HG03139 (cell line): ENCODE data around the gene CYP19A1.

Experiments used
- ATAC-seq: cut with Tn5 transposase; IDR thresholded peaks from one replicate; pipeline ENCODE4 v1.9.1; 2021; ENCODE audit not compliant: unreplicated experiment

The CYP19A1 gene

GRCh38 chr15:51363383-51363782 lies 25.0 kb upstream of the CYP19A1 start:
- ATAC-seq, result no peak

- no peak for ATAC-seq
Measured at GRCh38 chr15:51359981-51360380, 21.6 kb upstream of the CYP19A1 start.

GRCh38 chr15:51356983-51357382 lies 18.6 kb upstream of the CYP19A1 start:
- ATAC-seq, result no peak

- no peak for ATAC-seq
Measured at GRCh38 chr15:51356147-51356546, 17.8 kb upstream of the CYP19A1 start.

- no peak for ATAC-seq
Measured at GRCh38 chr15:51355096-51355495, 16.7 kb upstream of the CYP19A1 start.

- ATAC-seq, result no peak
Measured at GRCh38 chr15:51353976-51354375, 15.6 kb upstream of the CYP19A1 start.

- ATAC-seq, result no peak
Measured at GRCh38 chr15:51350723-51351122, 12.3 kb upstream of the CYP19A1 start.

- ATAC-seq, result no peak
Measured at GRCh38 chr15:51349156-51349844, 10.9 kb upstream of the CYP19A1 start.

- ATAC-seq, result peak; percentile 81
Measured at GRCh38 chr15:51348688-51349087, 10.3 kb upstream of the CYP19A1 start.

GRCh38 chr15:51346136-51346535 lies 7.7 kb upstream of the CYP19A1 start:
- no peak for ATAC-seq

- ATAC-seq, result no peak
Measured at GRCh38 chr15:51343466-51343865, 5.1 kb upstream of the CYP19A1 start.

- no peak for ATAC-seq
Measured at GRCh38 chr15:51342227-51342999, 4.0 kb upstream of the CYP19A1 start.

- no peak for ATAC-seq
Measured at GRCh38 chr15:51341366-51342226, 3.2 kb upstream of the CYP19A1 start, which contains the start of gene GLDN. Gene GLDN (plus strand): TSS chr15:51341655. CDS start chr15:51341685, 30 bp downstream.

- ATAC-seq, result no peak
Measured at GRCh38 chr15:51335538-51336410, 2.6 kb downstream of the CYP19A1 start.

- ATAC-seq, result no peak
Measured at GRCh38 chr15:51335087-51335486, 3.3 kb downstream of the CYP19A1 start.

GRCh38 chr15:51334011-51334451 lies 4.4 kb downstream of the CYP19A1 start:
- ATAC-seq, result no peak

- no peak for ATAC-seq
Measured at GRCh38 chr15:51333571-51333970, 4.8 kb downstream of the CYP19A1 start.

GRCh38 chr15:51332206-51333147 lies 5.9 kb downstream of the CYP19A1 start:
- no peak for ATAC-seq

GRCh38 chr15:51331141-51331540 lies 7.3 kb downstream of the CYP19A1 start:
- no peak for ATAC-seq
